Neutrophil (primary cell): ENCODE measurements around the gene DPF3.
"Not testable (repeated sequence)": the region's sequence is repeated elsewhere in the genome, so short reads cannot be mapped to it uniquely, and the experiment has no call there.

Source experiments
- H3K27ac ChIP-seq: fragments of 200-600 bp; sonication (generic); 2 replicates; pipeline ENCODE4 v1.5.1; 2016; ENCODE audit warnings: mild to moderate bottlenecking, moderate library complexity
- H3K27me3 ChIP-seq: fragments of 200-600 bp; sonication (generic); 2 replicates; pipeline ENCODE4 v1.6.0; 2016; ENCODE audit warnings: mild to moderate bottlenecking
- H3K36me3 ChIP-seq: fragments of 200-600 bp; sonication (generic); 2 replicates; pipeline ENCODE4 v1.5.1; 2017
- H3K4me1 ChIP-seq, 2 experiments: fragments of 200-600 bp in 1 of 2; sonication (generic) in 1 of 2; 1 replicate in 1 of 2; 2 replicates in 1 of 2; pipeline versions ENCODE4 v1.5.1 to v1.6.1; 2013 to 2016; ENCODE audit warnings: low read depth in 1 of 2, low read length in 1 of 2, mild to moderate bottlenecking in 1 of 2, moderate library complexity in 1 of 2; ENCODE audit not compliant: control insufficient read depth in 1 of 2, insufficient read depth in 1 of 2
- H3K4me3 ChIP-seq, 2 experiments: fragments of 200-600 bp in 1 of 2; sonication (generic) in 1 of 2; 1 replicate in 1 of 2; 2 replicates in 1 of 2; pipeline ENCODE4 v1.5.1; 2013 to 2016; ENCODE audit warnings: low read depth in 1 of 2, low read length in 1 of 2, mild to moderate bottlenecking in 1 of 2, moderate library complexity in 1 of 2
- H3K9me3 ChIP-seq: fragments of 200-600 bp; sonication (generic); 2 replicates; pipeline ENCODE4 v1.5.1; 2016
- TF ChIP-seq, protein P1 (sequence below): fragments of 200-600 bp; sonication (generic); IDR thresholded peaks from 2 replicates; pipeline ENCODE4 v1.5.1; 2016; ENCODE audit warnings: antibody characterized with exemption

Gene DPF3

GRCh38 chr14:72876005-72876709 is 17.7 kb downstream of the DPF3 start:
- H3K9me3 ChIP-seq, result no peaks in the 10 kb centered on the region
- no peaks in the 10 kb centered on the region for H3K36me3 ChIP-seq
- no peak overlapping the region for H3K27ac ChIP-seq
- H3K27me3 ChIP-seq, result peaks cover 18% of the 10 kb centered on the region
- H3K4me3 ChIP-seq, result no peak overlapping the region
- TF ChIP-seq, protein P1, sequence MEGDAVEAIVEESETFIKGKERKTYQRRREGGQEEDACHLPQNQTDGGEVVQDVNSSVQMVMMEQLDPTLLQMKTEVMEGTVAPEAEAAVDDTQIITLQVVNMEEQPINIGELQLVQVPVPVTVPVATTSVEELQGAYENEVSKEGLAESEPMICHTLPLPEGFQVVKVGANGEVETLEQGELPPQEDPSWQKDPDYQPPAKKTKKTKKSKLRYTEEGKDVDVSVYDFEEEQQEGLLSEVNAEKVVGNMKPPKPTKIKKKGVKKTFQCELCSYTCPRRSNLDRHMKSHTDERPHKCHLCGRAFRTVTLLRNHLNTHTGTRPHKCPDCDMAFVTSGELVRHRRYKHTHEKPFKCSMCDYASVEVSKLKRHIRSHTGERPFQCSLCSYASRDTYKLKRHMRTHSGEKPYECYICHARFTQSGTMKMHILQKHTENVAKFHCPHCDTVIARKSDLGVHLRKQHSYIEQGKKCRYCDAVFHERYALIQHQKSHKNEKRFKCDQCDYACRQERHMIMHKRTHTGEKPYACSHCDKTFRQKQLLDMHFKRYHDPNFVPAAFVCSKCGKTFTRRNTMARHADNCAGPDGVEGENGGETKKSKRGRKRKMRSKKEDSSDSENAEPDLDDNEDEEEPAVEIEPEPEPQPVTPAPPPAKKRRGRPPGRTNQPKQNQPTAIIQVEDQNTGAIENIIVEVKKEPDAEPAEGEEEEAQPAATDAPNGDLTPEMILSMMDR, result no peak
- H3K4me1 ChIP-seq, result no peaks in the 10 kb centered on the region

DNA sequence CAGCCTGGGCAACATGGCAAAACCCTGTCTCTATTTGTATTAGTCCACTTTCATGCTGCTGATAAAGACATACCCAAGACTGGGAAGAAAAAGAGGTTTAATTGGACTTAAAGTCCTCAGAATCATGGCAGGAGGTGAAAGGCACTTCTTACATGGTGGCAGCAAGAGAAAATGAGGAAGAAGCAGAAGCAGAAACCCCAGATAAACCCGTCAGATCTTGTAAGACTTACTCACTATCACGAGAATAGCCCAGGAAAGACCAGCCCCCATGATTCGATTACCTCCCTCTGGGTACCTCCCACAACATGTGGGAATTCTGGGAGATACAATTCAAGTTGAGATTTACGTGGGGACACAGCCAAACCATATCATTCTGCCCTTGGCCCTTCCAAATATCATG is 23.0 kb downstream of the DPF3 start:
- H3K27ac ChIP-seq, H3K9me3 ChIP-seq, H3K4me1 ChIP-seq, H3K27me3 ChIP-seq, H3K4me3 ChIP-seq, H3K36me3 ChIP-seq: not testable (repeated sequence)

GRCh38 chr14:72869407-72870329 is 24.2 kb downstream of the DPF3 start:
- no peak overlapping the region for H3K27ac ChIP-seq
- no peak overlapping the region for H3K4me3 ChIP-seq
- no peaks in the 10 kb centered on the region for H3K4me1 ChIP-seq
- no peaks in the 10 kb centered on the region for H3K9me3 ChIP-seq
- no peaks in the 10 kb centered on the region for H3K27me3 ChIP-seq
- no peaks in the 10 kb centered on the region for H3K36me3 ChIP-seq
- TF ChIP-seq, protein P1, result no peak

DNA sequence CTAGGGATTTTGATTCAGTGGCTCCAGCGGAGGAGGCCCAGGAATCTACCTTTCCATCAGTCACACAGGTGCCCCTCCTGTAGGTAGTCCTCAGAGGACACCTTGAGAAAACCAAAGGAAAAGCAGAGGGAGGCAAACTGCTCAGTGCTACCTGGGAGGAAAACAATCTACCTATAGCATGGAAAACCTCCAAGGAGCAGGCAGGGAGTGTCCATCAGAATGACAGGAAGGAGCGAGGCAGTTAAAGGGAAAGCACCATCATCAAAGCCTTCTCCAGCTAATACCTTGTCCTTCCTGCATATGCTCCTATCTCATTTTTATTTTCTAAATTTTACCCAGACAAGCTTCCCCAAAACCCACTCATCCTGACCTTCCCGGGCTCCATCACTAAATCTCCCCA is 25.4 kb downstream of the DPF3 start:
- Histone ChIP-seq H3K36me3 (no peaks in the 10 kb centered on the region), H3K4me1 (no peaks in the 10 kb centered on the region), H3K27me3 (no peaks in the 10 kb centered on the region), H3K9me3 (no peaks in the 10 kb centered on the region), H3K27ac (no peak overlapping the region), H3K4me3 (no peak overlapping the region)
- TF ChIP-seq, protein P1, result no peak

DNA sequence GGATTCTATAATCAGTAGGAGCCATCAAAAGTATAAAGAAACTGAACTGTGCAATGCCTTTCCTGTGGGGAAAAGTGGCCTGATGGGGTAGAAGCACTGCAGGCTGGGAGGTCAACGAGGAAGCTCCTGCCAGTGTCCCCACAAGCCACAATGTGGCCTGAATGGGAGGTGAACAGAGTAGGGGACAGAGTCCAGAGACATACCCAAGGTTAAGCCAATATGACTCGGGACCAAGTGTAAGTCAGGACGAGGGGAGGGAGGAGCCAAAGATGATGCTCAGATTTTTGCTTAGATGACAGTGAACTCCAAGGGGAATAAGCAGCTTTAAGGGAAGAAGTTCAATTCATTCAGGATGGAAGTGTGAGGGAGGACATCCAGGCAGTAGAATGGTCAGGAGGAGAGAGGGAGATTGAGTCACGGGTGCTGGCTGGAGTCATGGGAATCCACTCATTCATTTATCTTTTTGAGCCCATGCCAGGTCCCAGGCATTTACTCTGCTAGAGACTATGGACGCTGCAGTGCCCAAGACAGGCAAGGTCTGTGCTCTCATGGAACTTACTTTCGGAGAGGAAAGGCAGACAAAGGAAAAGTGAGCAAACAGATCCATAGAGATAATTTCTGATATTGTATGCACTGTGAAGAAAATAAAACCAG is 29.1 kb downstream of the DPF3 start:
- no peaks in the 10 kb centered on the region for H3K4me1 ChIP-seq
- H3K9me3 ChIP-seq, result no peaks in the 10 kb centered on the region
- no peak overlapping the region for H3K4me3 ChIP-seq
- TF ChIP-seq, protein P1, result no peak
- peaks cover 8% of the 10 kb centered on the region for H3K27me3 ChIP-seq
- H3K36me3 ChIP-seq, result no peaks in the 10 kb centered on the region
- no peak overlapping the region for H3K27ac ChIP-seq
